Immature natural killer cell (primary cell): ENCODE results near the gene SCARB1. TPM values are rescaled to one million over a fixed set of nuclear protein-coding genes. Genes with fewer than 3 reads are reported as not detected.

ENCODE experiments used
- DNase-seq, 3 donors: peaks; one replicate each; pipeline ENCODE4 v3.0.0; 2022; ENCODE audit warnings: mixed read lengths in 1 of 3
- H3K27ac Mint-ChIP-seq, 6 donors: one replicate each; pipeline ENCODE4 v1.8.0; 2020; ENCODE audit warnings: mixed read lengths in 6 of 6, mild to moderate bottlenecking in 5 of 6, inconsistent platforms in 4 of 6, moderate library complexity in 3 of 6
- H3K27me3 Mint-ChIP-seq, 3 donors: one replicate each; pipeline ENCODE4 v1.8.0; 2020 to 2021; ENCODE audit warnings: low read depth in 3 of 3, mild to moderate bottlenecking in 3 of 3, mixed read lengths in 3 of 3, moderate library complexity in 3 of 3, inconsistent platforms in 1 of 3
- H3K36me3 Mint-ChIP-seq, 3 donors: one replicate each; pipeline ENCODE4 v1.8.0; 2020; ENCODE audit warnings: mixed read lengths in 3 of 3, inconsistent platforms in 2 of 3, mild to moderate bottlenecking in 2 of 3
- H3K4me1 Mint-ChIP-seq, 2 donors: one replicate each; pipeline ENCODE4 v1.8.0; 2020; ENCODE audit warnings: inconsistent platforms in 2 of 2, mild to moderate bottlenecking in 2 of 2, mixed read lengths in 2 of 2, moderate library complexity in 1 of 2
- H3K4me3 Mint-ChIP-seq, 5 donors: one replicate each; pipeline ENCODE4 v1.8.0; 2020; ENCODE audit warnings: mild to moderate bottlenecking in 5 of 5, mixed read lengths in 5 of 5, inconsistent platforms in 3 of 5, moderate library complexity in 3 of 5
- H3K9me3 Mint-ChIP-seq, 6 donors: one replicate each; pipeline ENCODE4 v1.8.0; 2020; ENCODE audit warnings: mild to moderate bottlenecking in 6 of 6, mixed read lengths in 6 of 6, inconsistent platforms in 4 of 6, moderate library complexity in 3 of 6
- polyA plus RNA-seq, 3 donors: library from polyadenylated mRNA; unstranded; fragments of 300-500 nt; fragmentation: Illumina TruSeq; gene quantifications; one replicate each; pipeline ENCODE4 v1.2.3, GENCODE V29; 2021

The SCARB1 gene
- polyA plus RNA-seq, 3 donors from 2014 or later, result 1.3 to 10.5 (median 2.4) TPM

GRCh38 chr12:124808272-124808671, 55.4 kb downstream of the SCARB1 start:
- H3K36me3 Mint-ChIP-seq, result no peaks in the 10 kb centered on the region
- peaks cover 0 to 2% (median 0%) of the 10 kb centered on the region in 3 donors for H3K27me3 Mint-ChIP-seq
- DNase-seq, result no peak
- no peaks in the 10 kb centered on the region for H3K4me1 Mint-ChIP-seq
- H3K27ac Mint-ChIP-seq, result no peak overlapping the region
- no peaks in the 10 kb centered on the region for H3K9me3 Mint-ChIP-seq
- no peak overlapping the region for H3K4me3 Mint-ChIP-seq

DNA sequence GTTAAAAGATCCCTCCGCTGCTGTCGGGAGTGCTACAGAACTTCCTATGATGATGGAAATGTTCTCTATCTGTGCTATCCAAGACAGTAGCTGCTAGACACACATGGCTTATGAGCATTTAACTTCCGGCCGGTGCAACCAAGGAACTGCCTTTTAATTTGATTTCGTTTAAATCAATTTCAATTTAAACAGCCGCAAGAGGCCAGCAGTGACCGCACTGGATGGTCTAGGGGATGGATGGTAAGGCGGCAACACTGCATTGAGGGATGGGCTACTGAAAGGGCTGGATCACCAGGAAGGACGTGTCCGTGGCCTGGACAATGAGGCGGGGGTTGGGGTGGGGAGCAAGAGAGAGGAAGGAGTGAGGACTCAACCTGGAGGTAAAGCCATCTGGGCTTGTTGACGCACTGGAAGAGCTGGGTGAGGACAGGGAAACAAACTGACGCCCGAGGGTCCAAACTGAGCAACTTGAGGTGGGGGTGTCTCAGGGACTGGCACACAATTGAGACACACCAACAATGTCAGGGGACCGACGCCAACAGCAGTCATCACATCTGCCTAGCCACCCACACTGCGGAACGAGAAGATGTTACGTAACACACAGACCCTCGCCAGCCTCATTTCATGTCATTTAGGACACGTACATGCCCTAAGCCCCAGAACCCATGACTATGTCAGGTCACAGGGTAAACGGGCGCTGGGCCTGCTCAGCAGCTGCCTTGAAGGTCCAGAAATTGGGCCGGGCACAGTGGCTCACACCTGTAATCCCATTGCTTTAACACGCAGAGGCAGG, 57.6 kb downstream of the SCARB1 start:
- no peak overlapping the region for H3K4me3 Mint-ChIP-seq
- no peak for DNase-seq
- peaks cover 0 to 2% (median 0%) of the 10 kb centered on the region in 3 donors for H3K27me3 Mint-ChIP-seq
- H3K9me3 Mint-ChIP-seq, result no peaks in the 10 kb centered on the region
- H3K36me3 Mint-ChIP-seq, result no peaks in the 10 kb centered on the region
- no peak overlapping the region for H3K27ac Mint-ChIP-seq
- H3K4me1 Mint-ChIP-seq, result no peaks in the 10 kb centered on the region

DNA sequence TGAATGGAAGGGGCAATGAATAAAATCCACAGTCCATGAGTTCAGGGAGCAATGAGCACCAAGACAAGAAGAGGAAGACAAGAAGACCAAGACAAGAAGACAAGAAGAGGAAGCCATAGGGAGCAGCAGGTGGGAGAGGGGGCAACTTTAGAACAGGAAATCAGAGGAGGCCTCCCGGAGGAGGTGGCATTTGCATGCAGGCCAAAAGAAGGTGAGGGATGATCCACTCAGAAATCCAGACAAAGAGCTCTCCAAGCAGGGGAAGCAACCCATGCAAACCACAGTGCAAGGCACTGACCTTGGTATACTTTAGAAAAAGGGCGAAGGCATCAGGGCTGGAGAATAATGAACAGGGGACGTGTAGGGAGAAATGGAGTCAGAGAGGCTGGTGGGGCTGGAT, 58.6 kb downstream of the SCARB1 start:
- no peak overlapping the region for H3K27ac Mint-ChIP-seq

DNA sequence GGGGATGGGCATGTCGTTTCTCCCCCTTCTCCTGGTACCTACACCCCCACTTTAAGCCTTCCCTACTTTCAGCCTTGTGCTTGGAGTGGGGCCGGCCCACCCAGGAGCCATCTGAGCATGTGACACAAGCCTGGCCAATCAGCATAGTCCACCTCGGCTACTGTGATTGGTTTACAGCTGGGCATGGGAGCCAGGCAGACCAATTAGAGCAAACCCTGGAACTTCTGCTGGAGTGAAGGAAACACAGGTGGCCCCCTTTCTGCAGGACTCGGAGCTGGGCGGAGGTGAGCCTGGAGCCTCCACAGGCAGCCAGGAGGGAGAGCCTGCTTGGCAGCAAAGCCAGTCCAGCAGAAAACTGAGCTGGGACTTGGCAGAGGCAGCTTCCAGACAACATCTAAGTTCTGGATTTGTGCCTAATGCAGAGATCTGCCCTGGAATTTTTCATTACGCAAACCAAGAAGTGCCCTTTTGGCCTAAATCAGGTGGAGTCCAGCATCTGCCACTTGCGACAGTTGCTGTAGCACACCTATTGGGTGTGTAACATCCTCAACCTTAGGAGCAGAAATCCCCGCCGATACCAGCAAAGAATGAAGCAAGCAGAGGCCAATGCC, 59.5 kb downstream of the SCARB1 start:
- no peaks in the 10 kb centered on the region for H3K9me3 Mint-ChIP-seq
- no peak for DNase-seq
- H3K4me3 Mint-ChIP-seq, result no peak overlapping the region
- peaks cover 0 to 2% (median 0%) of the 10 kb centered on the region in 3 donors for H3K27me3 Mint-ChIP-seq
- no peak overlapping the region for H3K27ac Mint-ChIP-seq
- H3K36me3 Mint-ChIP-seq, result no peaks in the 10 kb centered on the region
- H3K4me1 Mint-ChIP-seq, result no peaks in the 10 kb centered on the region

More for the DNA sequence above, 58.6 kb downstream of the SCARB1 start:
- Mint-ChIP-seq H3K4me3 (no peak overlapping the region), H3K4me1 (no peaks in the 10 kb centered on the region), H3K9me3 (no peaks in the 10 kb centered on the region), H3K27me3 (no peaks in the 10 kb centered on the region), H3K36me3 (no peaks in the 10 kb centered on the region)
- no peak for DNase-seq

- H3K27me3 Mint-ChIP-seq, result peaks cover 0 to 4% (median 0%) of the 10 kb centered on the region in 3 donors
- no peak for DNase-seq
- H3K36me3 Mint-ChIP-seq, result no peaks in the 10 kb centered on the region
- no peaks in the 10 kb centered on the region for H3K9me3 Mint-ChIP-seq
- H3K4me1 Mint-ChIP-seq, result no peaks in the 10 kb centered on the region
- H3K4me3 Mint-ChIP-seq, result no peak overlapping the region
- no peak overlapping the region for H3K27ac Mint-ChIP-seq
These were observed 61.3 kb downstream of the SCARB1 start for GRCh38 chr12:124802361-124802760.

DNA sequence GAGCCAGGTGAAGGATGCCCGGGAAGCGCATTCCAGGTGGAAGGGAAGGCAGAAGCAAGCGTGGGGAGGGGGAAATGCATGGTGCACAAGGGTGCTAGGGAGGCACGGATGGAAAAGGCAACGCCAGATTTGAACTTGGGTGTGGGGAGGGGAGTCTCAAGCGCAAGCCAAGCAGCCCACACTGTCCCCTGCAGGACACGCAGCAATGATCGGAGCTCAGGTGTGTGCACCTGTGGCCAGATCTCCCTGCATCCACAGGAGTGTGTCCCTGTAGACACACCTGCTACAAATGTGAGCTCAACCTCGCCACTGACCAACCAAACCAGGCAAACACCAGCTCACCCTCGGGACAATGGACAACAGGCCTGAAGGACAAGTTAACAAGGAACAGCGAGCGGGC, 63.2 kb downstream of the SCARB1 start:
- no peak for DNase-seq
- H3K36me3 Mint-ChIP-seq, result no peaks in the 10 kb centered on the region
- H3K4me3 Mint-ChIP-seq, result no peak overlapping the region
- H3K27me3 Mint-ChIP-seq, result peaks cover 0 to 4% (median 0%) of the 10 kb centered on the region in 3 donors
- no peaks in the 10 kb centered on the region for H3K4me1 Mint-ChIP-seq
- H3K9me3 Mint-ChIP-seq, result no peaks in the 10 kb centered on the region
- H3K27ac Mint-ChIP-seq, result no peak overlapping the region

GRCh38 chr12:124797321-124797720, 66.3 kb downstream of the SCARB1 start:
- Mint-ChIP-seq H3K4me1 (no peaks in the 10 kb centered on the region), H3K9me3 (no peaks in the 10 kb centered on the region), H3K27ac (no peak overlapping the region), H3K4me3 (no peak overlapping the region), H3K27me3 (peaks cover 0 to 4% (median 0%) of the 10 kb centered on the region in 3 donors), H3K36me3 (no peaks in the 10 kb centered on the region)
- no peak for DNase-seq

GRCh38 chr12:124796303-124796960, 67.2 kb downstream of the SCARB1 start:
- H3K9me3 Mint-ChIP-seq, result no peaks in the 10 kb centered on the region
- H3K4me1 Mint-ChIP-seq, result no peaks in the 10 kb centered on the region
- peaks cover 0 to 4% (median 0%) of the 10 kb centered on the region in 3 donors for H3K27me3 Mint-ChIP-seq
- no peak overlapping the region for H3K27ac Mint-ChIP-seq
- no peak for DNase-seq
- H3K4me3 Mint-ChIP-seq, result no peak overlapping the region
- no peaks in the 10 kb centered on the region for H3K36me3 Mint-ChIP-seq

DNA sequence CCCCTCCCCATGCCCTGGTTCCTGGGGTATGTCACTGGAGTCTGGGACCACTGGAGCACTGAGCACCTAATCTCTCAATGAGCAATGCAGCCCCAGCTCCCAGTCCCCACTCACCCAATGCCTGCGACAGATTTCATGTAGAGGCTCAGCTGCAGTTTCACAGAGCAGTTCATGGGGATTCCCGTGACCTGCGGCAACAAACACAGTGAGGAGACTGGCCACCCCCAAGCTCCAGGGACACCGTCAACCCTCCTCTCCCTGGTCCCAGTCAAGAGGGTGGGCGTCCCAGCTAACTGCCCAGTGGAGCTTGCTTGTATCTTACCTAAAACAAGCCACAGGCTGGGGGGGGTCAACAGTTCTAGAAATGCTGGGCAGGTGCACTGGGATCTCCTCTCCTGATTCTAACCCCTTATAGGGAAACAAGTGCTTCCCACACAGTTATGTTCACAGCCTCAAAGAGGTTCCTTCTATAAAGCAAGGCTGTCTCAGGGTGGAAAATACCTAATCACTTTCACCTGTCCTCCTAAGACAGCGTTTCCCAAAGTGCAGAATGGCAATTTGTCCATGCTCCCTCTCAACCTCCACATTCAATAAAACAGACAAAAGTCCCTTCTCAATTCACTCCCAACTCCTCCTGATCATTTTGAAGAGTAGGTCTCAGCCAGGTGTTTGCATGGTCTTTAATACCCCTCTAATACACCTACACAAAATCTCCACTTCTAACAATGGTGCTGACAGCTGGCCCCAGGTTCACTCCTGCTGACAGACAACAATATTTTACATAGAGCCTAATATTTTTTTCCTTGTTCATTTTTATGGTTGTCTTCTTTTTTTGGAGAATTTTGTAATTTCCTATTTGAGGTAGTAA, 68.3 kb downstream of the SCARB1 start:
- no peaks in the 10 kb centered on the region for H3K4me1 Mint-ChIP-seq
- no peak for DNase-seq
- no peak overlapping the region for H3K4me3 Mint-ChIP-seq
- no peaks in the 10 kb centered on the region for H3K9me3 Mint-ChIP-seq
- H3K27ac Mint-ChIP-seq, result no peak overlapping the region
- H3K36me3 Mint-ChIP-seq, result no peaks in the 10 kb centered on the region
- H3K27me3 Mint-ChIP-seq, result peaks cover 0 to 4% (median 0%) of the 10 kb centered on the region in 3 donors

GRCh38 chr12:124792961-124793441, 70.7 kb downstream of the SCARB1 start:
- Mint-ChIP-seq H3K9me3 (no peaks in the 10 kb centered on the region), H3K27me3 (peaks cover 0 to 2% (median 0%) of the 10 kb centered on the region in 3 donors), H3K4me3 (no peak overlapping the region), H3K27ac (no peak overlapping the region), H3K36me3 (no peaks in the 10 kb centered on the region), H3K4me1 (no peaks in the 10 kb centered on the region)
- no peak for DNase-seq

- H3K27me3 Mint-ChIP-seq, result no peaks in the 10 kb centered on the region
- no peak for DNase-seq
- no peaks in the 10 kb centered on the region for H3K36me3 Mint-ChIP-seq
- H3K4me1 Mint-ChIP-seq, result no peaks in the 10 kb centered on the region
- H3K27ac Mint-ChIP-seq, result no peak overlapping the region
- H3K4me3 Mint-ChIP-seq, result no peak overlapping the region
- no peaks in the 10 kb centered on the region for H3K9me3 Mint-ChIP-seq
These were observed 71.5 kb downstream of the SCARB1 start for GRCh38 chr12:124792156-124792555.

DNA sequence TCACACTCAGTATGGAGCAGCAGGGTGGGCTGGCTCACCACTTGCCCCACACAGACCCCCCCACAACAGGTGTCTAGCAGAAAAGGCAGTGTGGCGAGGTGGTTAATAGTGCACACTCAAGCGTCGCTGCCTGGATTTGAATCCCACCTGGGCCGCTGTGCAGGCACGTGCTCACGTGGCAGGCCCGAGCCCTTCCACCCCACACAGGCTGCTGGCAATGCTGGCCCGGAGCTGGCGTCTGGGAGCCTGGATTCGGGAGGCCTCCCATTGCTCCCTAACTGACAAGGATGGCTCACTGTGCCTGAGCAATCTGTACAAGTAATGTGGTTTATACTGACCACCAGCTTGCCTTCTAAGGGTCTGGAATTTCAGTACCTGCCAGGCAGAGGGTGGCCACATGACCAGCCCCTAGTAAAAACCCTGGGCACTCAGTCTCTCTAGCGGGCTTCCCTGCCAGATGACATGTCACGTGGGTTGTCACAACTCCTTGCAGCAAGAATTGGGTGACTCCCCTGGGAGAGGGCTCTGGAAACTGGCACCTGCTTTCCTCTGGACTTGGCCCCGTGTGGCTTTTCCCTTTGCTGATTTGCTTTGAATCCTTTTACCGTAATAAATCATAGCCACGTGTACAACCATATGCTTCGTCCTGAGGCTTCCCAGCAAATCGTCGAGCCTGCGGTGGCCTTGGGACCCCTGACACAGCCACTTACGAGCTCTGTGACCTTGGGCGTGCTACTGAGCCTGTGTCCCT, 72.8 kb downstream of the SCARB1 start:
- H3K27me3 Mint-ChIP-seq, result no peaks in the 10 kb centered on the region
- no peaks in the 10 kb centered on the region for H3K9me3 Mint-ChIP-seq
- H3K36me3 Mint-ChIP-seq, result no peaks in the 10 kb centered on the region
- no peak for DNase-seq
- no peak overlapping the region for H3K27ac Mint-ChIP-seq
- no peak overlapping the region for H3K4me3 Mint-ChIP-seq
- no peaks in the 10 kb centered on the region for H3K4me1 Mint-ChIP-seq

- no peaks in the 10 kb centered on the region for H3K27me3 Mint-ChIP-seq
- no peak for DNase-seq
- no peaks in the 10 kb centered on the region for H3K9me3 Mint-ChIP-seq
- no peak overlapping the region for H3K4me3 Mint-ChIP-seq
- H3K4me1 Mint-ChIP-seq, result no peaks in the 10 kb centered on the region
- H3K27ac Mint-ChIP-seq, result no peak overlapping the region
- H3K36me3 Mint-ChIP-seq, result no peaks in the 10 kb centered on the region
These were observed 74.6 kb downstream of the SCARB1 start for GRCh38 chr12:124788936-124789555.
